Activated naive CD8-positive, alpha-beta T cell treated with anti-CD3 and anti-CD28 coated beads, Interleukin-2, amount 50 U/mL, for 16 hours (primary cell): ENCODE measurements around the gene FGFRL1.
"Not testable (repeated sequence)": the region's sequence is repeated elsewhere in the genome, so short reads cannot be mapped to it uniquely, and the experiment has no call there.

ENCODE experiments used
- DNase-seq: peaks from one replicate; pipeline ENCODE4 v3.0.0-alpha.2; 2020; ENCODE audit warnings: low read depth, low spot score

FGFRL1 gene

DNA sequence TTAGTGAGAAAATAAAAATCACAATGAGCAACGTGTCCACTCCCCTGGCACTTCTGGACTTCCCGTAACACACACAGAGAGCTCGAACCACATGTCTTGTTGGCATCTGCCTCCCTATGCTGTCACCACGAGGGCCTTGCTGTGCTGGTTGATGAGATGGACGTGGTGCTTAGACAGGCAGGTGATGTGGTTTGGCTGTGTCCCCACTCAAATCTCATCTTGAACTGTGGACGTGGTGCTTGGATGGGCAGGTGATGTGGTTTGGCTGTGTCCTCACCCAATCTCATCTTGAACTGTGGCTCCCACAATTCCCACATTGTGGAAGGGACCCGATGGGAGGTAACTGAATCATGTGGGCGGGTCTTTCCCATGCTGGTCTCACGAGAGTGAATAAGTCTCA is 40.0 kb downstream of the FGFRL1 start:
- no peak for DNase-seq

DNA sequence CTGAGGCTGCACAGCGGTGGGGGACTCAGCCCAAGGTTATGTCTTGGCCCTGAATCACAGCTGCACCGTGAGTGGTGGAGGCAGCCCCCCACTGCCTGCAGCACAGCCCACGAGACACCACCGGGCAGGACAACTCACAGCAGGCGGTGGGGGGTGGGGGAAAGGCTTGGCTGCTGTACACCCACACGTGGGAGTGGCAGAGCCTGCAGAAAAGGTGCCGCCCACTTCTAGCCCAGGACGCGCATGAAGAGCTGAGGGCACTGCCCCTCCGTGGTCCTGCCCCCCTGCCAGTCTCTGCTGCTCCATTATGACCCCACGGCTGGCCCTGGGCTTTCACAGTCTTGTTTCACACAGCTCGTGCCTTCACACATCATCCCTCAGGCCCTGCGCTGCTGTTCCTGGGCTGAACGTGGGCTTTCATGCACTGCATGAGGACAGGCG is 40.8 kb downstream of the FGFRL1 start:
- DNase-seq = no peak

DNA sequence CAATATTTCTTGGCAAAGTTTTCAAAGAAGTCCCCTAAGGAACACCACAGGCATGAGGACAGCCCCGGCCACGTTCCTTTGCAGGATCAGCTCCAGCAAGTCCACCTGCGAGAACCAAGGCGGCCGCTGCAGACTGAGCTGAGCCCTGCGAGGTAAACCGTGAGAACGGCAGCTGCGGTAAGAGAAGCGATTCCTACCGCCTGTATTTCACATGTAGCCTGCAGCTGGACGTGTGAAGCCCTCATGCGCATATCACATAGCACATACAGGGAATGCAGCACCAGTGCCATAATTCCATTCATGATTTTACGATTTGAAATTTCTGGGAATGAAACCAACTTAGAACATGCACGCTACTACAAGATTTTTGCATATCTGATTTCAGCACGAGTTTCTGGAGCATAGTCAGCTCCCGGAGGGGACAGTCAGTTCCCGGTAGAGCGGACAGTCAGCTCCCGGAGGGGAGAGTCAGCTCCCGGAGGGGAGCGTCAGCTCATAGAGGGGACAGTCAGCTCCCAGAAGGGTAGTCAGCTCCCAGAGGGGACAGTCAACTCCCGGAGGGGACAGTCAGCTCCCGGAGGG is 41.7 kb downstream of the FGFRL1 start:
- no peak for DNase-seq

DNA sequence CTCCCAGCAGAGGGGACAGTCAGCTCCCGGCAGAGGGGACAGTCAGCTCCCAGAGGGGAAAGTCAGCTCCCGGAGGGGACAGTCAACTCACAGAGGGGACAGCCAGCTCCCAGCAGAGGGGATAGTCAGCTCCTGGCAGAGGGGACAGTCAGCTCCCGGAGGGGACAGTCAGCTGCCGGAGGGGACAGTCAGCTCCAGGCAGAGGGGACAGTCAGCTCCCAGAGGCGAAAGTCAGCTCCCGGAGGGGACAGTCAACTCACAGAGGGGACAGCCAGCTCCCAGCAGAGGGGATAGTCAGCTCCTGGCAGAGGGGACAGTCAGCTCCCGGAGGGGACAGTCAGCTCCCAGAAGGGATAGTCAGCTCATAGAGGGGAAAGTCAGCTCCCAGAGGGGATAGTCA is 42.5 kb downstream of the FGFRL1 start:
- DNase-seq = not testable (repeated sequence)

DNA sequence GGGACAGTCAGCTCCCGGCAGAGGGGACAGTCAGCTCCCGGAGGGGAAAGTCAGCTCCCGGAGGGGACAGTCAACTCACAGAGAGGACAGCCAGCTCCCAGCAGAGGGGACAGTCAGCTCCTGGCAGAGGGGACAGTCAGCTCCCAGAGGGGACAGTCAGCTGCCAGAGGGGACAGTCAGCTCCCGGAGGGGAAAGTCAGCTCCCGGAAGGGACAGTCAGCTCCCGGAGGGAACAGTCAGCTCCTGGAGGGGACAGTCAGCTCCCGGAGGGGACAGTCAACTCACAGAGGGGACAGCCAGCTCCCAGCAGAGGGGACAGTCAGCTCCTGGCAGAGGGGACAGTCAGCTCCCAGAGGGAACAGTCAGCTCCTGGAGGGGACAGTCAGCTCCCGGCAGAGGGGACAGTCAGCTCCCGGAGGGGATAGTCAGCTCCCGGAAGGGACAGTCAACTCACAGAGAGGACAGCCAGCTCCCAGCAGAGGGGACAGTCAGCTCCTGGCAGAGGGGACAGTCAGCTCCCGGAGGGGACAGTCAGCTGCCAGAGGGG is 43.3 kb downstream of the FGFRL1 start:
- DNase-seq = not testable (repeated sequence)

DNA sequence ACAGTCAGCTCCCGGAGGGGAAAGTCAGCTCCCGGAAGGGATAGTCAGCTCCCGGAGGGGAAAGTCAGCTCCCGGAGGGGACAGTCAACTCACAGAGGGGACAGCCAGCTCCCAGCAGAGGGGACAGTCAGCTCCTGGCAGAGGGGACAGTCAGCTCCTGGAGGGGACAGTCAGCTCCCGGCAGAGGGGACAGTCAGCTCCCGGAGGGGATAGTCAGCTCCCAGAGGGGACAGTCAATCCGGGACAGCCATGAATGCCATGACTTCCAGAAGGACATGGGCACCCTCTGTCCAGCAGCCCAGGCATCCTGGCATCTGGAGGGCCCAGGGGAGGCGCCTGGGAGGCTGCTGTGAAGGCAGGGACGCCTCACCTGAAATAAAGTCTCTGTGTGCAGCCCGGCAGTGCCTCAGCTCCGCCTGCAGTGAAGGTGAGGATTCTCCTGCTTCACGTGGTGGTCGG is 43.8 kb downstream of the FGFRL1 start:
- DNase-seq = not testable (repeated sequence)

DNA sequence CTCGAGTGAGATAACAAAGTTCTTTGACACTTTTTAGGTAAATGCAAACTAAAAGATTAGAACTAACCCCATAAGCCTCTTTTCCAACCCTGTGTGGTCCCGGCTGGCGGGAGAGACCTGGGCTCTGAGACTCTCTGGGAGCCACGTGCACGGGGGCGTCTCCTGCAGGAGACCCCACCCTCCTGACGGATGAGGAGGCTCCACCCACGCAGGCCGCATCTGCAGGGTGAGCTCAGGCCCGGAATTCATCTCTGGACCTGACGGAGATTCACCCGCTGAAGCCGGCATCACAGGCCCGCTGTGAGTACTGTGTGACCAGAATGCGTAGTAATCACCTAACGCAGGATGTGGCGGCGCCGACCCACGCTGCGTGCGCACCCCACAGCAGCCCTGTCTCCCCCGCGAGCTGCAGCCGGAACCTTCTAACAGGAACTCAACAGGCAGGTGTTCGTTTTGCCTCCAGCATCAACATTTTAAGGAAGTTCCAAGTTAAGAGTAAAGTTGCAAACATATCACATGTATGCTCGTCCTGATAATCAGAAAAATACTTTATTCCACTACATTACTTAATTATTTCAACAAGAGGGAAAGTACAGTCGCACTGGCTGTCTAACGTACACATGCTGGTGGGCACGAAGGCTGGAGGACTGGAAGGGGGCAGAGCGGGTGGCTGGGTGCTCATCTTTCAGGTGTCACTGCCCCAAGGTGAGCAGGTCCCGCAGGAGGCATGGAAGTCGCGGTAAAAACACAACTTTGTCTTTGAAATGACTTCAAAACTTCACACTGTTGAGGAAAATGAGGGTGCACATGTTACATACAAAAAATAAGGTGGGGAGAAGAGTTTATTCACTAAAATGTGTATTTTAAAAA is 44.5 kb downstream of the FGFRL1 start:
- peak; percentile 52 for DNase-seq

DNA sequence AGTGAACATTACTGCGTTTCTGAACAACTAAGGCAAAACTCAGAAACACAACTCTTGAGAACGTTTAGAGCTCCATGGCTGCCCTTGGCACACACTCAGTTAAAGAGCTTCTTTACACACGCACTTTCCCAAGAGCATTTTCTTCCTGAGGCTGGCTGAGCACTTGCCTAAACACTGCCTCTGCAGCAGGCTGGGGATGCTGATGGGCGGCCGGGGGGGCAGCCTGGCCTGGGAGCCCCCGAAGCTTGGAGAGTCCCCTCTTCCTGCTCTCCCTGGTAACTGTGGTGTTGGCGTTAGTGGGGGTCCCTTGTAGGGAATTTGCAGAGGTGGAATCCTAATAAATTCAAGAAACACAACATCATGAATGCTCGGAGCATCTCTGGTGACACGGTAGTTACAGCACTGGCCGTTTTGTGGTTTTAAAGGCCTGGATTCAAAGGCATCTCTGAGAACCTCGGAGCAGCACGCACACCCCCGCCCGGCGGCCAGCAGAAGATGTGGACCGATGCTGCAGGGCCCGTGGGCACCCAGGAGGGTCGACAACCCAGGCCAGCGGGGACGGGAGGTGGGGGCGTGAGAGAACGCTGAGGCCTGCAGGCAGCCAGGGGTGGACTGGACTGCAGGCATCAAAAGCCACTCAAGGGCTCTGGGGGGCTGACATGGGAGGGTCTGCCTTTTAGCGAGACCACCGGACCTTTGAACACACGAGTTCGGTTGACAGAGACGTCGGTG is 45.4 kb downstream of the FGFRL1 start:
- no peak for DNase-seq

DNA sequence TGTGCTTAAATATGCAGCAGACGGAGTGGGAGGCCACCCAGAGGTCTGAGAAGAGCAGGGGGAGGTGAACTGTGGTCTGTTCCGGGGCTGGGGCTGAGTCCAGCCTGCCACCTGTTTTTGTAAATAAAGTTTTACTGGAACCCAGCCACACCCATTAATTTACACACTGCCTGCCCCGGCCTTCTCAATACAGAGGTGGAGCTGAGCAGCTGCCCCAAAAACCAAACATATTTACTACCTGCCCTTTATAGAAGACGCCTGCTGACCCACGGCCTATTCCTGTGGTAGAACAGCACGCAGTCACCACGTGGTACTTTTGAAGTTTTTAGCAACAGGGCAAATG is 45.9 kb downstream of the FGFRL1 start:
- no peak for DNase-seq

DNA sequence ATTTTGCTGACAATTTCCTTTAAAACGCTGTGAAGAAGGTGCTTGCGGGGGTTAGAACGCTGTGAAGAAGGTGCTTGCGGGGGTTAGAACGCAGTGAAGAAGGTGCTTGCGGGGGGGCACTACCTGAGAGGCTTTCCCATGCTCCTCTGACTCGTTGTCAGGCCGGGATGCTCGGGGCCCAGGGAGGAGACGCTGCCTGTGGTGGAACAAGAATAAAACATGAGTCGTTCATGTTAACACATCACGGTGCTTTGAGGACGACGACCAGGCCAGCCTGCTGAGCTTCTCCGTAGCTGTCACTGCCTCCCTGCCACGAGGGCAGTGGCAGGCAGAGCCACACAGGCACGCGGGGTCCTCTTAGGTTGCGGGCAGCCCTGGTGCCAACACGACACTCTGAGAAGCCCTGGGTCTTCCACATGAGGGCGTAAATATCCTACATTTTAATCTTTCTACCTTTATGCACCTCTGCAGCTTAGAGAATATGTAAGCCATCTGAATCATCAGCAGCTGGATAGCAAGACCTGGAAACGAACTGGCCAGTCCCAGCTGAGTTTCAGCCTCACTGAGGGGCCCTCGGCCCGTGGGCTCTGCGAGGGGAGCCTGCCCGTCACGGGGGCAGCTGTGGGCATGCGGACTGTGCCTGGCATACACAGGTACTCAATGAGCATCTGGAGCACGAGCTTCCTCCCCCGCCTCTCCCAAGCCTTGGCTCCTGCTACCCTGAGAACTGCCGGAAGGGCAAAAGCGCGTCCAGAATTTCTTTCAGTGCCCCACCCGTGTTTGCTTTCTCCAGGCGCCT is 47.0 kb downstream of the FGFRL1 start:
- DNase-seq = no peak

DNA sequence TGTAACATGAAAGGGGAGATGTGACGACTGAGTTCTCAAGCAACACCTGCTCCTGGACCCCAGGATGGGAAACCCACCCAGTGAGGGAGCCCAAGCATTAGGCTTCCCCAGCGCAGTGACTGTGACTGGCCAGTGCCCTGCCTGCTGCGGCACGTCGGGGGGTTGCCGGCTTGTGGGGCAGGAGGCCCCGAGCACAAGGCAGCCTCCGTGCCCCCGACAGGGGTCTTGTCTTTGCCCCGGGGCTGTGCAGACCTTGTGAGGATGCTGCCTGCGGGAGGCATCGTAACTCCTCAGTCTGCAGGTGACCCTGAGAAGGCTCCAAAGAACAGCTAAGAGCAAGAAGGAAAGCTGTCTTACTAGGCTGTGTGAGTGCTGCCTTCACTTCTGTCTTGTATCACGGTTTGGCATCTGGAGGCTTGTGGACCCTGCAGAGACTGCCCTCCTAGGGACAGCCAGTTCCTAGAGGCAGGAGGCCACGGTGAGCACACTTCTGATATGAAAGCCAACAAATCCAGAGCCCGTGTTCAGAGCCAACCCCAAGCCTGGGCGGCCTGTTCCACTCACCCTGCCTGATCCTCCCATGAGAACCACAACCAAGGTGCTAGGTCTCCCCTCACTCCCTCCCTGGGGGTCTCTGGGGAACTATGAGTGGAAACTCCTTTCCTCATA is 47.7 kb downstream of the FGFRL1 start:
- no peak for DNase-seq

DNA sequence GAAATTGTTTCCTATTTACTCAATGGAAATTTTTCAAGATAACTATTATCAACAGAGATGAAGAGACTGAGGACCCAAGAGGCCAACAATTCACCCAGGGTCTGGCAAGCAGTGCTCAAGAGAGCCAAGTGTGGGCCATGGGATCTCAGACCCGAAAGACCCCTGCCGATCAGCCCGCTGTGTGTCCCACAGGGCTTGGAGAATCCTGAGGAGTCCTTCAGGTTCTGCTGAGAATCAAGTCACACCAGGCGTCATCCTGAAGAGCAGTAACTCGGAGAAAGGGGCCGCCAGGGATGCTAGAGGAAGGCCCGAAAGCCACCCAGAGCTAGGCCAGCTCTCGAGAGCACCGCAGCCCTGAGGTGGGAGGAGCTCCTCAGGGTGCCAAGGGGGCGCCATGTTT is 48.7 kb downstream of the FGFRL1 start:
- no peak for DNase-seq

DNA sequence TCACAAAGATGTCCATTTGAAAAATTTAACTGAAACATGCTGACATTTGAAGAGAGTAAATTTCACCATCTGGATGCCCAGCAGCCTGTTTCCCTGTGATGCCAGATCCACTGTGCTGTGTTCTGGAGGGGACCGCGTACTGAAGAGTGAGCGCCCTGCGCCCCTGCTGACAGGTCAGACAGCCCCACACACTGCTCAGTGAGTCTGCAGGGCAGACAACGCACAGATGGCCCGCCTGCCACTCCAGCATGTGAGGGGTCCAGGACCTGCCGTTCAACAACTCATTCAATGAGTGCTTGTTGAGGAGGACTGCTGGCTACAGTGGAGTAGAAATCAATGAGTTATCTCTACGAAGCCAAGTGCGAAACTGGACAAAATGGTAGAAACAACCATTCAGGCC is 49.2 kb downstream of the FGFRL1 start:
- DNase-seq = no peak

DNA sequence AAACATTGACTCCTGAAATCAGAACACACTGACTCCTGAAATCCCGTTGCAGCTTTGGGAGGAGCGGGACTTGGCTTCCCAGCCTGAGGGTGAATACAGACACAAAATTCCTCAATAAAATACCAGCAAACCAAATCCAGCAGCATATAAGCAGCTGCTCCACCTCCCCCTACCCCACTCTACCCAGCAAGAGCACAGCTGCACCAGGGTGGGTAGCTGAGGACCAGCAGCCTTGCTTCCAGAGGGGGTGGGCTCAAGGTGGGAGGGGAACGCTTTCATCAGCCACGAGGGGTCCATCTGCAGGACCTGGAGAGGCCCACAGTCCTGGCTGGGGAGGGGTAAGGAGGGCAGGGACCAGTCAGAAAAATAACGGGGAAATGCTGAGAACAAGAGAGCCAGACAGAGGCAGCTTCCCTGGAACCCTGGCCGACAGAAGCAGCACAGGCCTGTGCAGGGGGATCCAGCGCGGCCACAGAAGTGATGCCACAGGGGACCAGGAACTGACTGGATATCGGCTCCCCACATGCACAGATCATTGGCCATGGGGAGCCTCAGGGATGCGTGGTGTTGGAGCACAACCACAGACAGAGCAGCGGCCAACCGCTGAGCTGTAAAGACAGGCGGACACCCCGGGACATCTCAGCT is 49.8 kb downstream of the FGFRL1 start:
- no peak for DNase-seq

DNA sequence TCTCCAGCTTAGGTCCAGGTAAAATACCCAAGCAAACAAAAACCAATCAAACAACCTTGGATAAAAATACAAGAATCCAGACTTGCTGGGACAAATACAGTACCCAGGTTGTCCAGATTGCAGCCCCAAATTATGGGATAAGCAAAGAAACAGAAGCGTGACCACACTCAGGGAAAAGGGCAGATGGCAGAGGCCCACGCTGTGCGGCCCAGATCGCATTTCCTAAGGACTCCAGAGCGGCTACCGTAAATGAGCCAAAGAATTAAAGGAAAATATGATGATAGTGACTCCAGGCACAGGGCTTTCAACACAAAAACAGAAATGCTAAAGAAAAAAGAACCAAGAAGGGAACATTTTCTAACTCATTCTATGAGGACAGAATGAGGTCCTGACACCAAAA is 50.3 kb downstream of the FGFRL1 start:
- no peak for DNase-seq

DNA sequence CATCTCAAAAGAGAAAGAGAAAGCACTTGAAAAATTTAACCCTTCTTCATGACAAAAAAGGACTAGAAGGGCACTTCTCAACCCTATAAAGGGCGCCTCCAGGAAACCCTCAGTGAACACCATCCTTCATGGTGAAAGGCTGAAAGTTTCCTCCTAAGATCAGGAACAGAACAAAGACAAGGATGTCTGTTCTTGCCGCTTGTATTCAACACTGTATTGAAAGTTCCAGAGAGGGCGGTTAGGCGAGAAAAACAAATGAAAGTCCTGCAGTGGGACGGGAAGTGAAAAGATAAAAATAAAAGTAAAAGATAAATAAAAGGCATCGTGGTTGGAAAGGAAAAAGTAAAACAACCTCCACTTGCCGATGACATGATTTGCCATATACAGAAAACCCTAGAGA is 51.0 kb downstream of the FGFRL1 start:
- no peak for DNase-seq

DNA sequence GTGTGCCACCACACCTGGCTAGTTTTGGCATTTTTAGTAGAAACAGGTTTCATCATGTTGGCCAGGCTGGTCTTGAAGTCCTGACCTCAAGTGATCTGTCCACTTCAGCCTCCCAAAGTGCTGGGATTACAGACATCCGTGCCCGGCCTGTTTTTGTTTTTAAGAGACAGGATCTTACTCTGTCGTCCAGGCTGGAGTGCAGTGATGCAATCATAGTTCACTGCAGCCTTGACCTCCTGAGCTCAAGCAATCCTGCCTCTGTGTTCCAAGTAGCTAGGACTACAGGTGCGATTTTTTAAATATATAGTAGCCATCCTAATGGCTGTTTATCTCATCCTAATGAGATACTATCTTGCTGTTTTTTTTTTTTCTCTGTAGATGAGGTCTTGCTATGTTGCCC is 54.3 kb downstream of the FGFRL1 start:
- DNase-seq = no peak

DNA sequence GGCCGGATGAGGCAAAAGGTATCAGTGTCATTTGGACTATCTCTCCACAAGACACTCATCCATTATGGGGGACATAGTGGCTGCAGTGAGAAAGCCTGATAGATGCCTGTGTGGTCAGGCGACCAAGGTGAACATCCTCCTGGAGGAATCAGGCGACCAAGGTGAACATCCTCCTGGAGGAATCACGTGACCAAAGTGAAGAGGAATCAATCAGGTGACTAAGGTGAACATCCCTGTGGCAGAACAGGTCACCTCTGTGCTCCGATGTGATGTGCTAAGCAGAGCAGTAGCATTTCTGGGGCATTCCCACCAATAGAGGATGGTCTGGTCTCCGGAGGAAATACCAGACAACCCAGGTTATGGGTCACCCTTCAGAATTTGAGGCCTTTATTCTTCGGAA is 58.0 kb downstream of the FGFRL1 start:
- no peak for DNase-seq

DNA sequence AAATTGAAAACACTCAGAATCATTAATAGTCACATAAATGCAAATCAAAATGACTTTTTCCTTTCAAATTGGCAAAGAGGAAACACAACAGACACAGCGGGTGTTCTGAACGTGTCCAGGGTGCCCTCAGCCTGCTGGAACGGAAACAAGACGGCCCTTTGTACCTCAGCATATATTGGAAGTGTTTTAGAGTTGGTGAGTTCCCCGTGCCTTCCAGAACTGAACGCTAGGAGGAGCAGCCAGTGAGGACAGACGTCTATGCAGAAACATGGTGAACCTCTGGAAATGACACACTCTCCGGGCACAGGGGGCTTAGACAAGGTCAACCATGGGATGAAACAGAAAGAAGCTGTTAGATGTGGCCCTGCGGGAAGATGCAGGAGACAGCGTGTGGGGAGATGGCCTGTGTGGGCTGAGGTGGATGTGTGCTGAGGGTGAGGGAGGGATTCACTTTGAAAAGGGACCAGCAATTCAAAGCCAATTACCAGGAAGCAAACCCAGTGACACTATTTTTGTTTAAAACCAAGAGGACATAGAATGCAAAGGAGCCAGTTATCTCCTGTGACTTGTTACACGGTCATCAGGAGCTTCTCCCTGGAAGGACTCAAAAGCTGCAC is 61.5 kb downstream of the FGFRL1 start:
- no peak for DNase-seq

DNA sequence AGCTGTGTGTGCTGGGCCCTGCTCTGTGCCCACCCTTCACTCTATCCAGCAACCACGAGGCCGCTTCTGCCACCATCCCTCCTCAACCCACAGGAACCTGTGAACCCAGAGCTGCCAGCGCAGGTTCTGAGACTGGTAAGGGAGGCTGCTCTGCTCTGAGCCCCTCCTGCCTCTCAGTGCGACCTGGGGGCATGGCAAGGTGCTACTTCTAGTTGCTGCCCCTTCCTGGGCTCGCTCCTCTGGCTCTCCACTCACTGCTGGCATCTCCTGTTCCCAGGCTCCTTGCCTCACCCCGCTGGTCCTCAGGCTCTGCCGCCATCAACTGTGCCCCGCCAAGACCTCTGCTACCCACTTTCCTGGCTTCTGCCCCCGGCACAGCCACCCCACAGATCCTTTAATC is 62.7 kb downstream of the FGFRL1 start:
- DNase-seq = no peak
